Measurements from ENCODE around the gene SPOCK3.

GRCh38 chr4:167023364-167023925 lies 210.8 kb downstream of the SPOCK3 start:
- TF ChIP-seq CTCF (IDR thresholded peaks at IDR 0.05) (no peak), POLR2A (IDR thresholded peaks at IDR 0.05) (no peak)
